AG04450 (cell line): ENCODE results near the gene PDE4C. TPM values are rescaled to one million over a fixed set of nuclear protein-coding genes. Genes with fewer than 3 reads are reported as not detected.

Experiments used
- CTCF ChIA-PET: fragments of 300-600, 350-600 bp; formaldehyde crosslinking; extraction: SDS; loops from one replicate; lab custom pipeline; 2022; ENCODE audit warnings: antibody characterized with exemption, inconsistent platforms; lab: Charles Lee
- POLR2A ChIA-PET: fragments of 350-600 bp; formaldehyde crosslinking; extraction: SDS; loops from one replicate; lab custom pipeline; 2021; ENCODE audit warnings: antibody characterized with exemption, inconsistent platforms; lab: Yijun Ruan, JAX
- DNase-seq: peaks from one replicate; pipeline ENCODE4 v3.0.0-alpha.2; 2011; ENCODE audit warnings: low read depth, low spot score
- H3K27ac ChIP-seq: one replicate; pipeline ENCODE4 v1.5.1; 2012; ENCODE audit warnings: low read depth, low read length, control low read depth
- H3K27me3 ChIP-seq: one replicate; pipeline ENCODE4 v1.6.0; 2012; ENCODE audit warnings: low read length; ENCODE audit not compliant: control insufficient read depth, insufficient read depth
- H3K4me3 ChIP-seq: 2 replicates; pipeline ENCODE4 v1.5.1; 2011; ENCODE audit warnings: mild to moderate bottlenecking, low read depth, low read length, control low read depth
- H3K9me3 ChIP-seq: 2 replicates; pipeline ENCODE4 v1.5.1; 2012; ENCODE audit warnings: low read length; ENCODE audit not compliant: control insufficient read depth, insufficient read depth
- CTCF ChIP-seq: IDR thresholded peaks from 2 replicates; pipeline ENCODE4 v1.5.1; 2011; ENCODE audit warnings: low read depth, low read length, control low read depth, inconsistent platforms
- polyA plus RNA-seq: library from polyadenylated mRNA; depleted of rRNA; stranded (reverse); fragments of >200 nt; gene quantifications from 2 replicates; pipeline ENCODE4 v1.2.3, GENCODE V29; 2011

The PDE4C gene
- polyA plus RNA-seq, 1 experiment, result 0.46 TPM

DNA sequence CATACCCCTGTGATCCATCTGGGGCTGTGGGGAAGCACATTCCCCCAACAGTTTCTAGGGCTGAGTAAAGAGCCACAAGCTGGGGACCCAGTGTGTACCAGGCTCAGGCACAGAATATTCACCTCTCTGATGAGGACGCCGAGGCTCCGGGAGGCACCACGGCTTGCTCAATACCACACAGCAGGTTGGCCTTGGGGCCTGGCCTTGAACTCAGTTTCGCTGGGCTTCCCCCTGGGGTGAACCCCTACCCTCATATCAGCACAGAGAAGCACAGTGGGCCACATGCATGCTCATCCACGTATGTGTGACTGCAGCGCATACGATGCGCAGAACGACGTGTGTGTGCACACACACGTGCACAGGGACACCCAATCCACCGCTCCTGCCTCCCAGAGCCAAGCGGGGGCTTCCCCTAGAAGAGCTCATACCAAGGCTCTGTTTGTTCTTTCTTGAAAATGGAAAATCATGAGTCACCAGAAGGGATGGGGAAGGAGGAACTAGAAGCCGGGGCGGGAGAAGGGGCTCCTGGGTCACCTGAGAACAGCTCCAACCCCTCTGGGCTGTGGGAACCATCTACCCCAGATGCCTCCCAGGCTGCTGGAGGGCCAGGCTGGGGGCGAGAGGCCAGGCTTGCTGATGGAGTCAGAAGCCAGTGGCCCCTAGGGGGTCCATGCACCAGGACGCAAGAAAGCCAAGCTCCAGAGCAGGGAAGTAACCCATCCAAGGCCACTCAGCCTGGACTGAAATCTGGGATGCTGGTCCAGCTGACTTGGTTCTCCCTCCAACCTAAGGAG lies 4.9 kb upstream of the PDE4C start:
- DNase-seq, result no peak
- CTCF ChIA-PET, result interaction anchor here (0.5 to 1.2 kb wide), 3 partner anchors 23 to 48 kb away, joined by 3 to 5 read pairs (median 3); no protein-coding TSS in a partner anchor
- peaks cover 31% of the 10 kb centered on the region for H3K27me3 ChIP-seq
- peaks cover 12% of the 10 kb centered on the region for H3K9me3 ChIP-seq
- H3K27ac ChIP-seq, result no peak overlapping the region
- no peak for TF ChIP-seq CTCF
- no peak overlapping the region for H3K4me3 ChIP-seq
- POLR2A ChIA-PET, result no interaction called here

- Histone ChIP-seq H3K27ac (no peak overlapping the region), H3K27me3 (peaks cover 33% of the 10 kb centered on the region), H3K4me3 (no peak overlapping the region), H3K9me3 (peaks cover 12% of the 10 kb centered on the region)
- no peak for TF ChIP-seq CTCF
- CTCF ChIA-PET, result interaction anchor here (1.0 kb wide), 1 partner anchor 49 kb away, joined by 5 read pairs; no protein-coding TSS in a partner anchor
- no peak for DNase-seq
- POLR2A ChIA-PET, result interaction anchor here (0.6 kb wide), 1 partner anchor 41 kb away, joined by 5 read pairs; no protein-coding TSS in a partner anchor
Observed at GRCh38 chr19:18229915-18230314, 3.7 kb upstream of the PDE4C start.

- ChIA-PET POLR2A (no interaction called here), CTCF (no interaction called here)
- no peak overlapping the region for H3K4me3 ChIP-seq
- H3K27me3 ChIP-seq, result peaks cover 33% of the 10 kb centered on the region
- peak; percentile 57 for TF ChIP-seq CTCF
- no peak for DNase-seq
- H3K9me3 ChIP-seq, result peaks cover 12% of the 10 kb centered on the region
- no peak overlapping the region for H3K27ac ChIP-seq
Observed at GRCh38 chr19:18229474-18229873, 3.2 kb upstream of the PDE4C start.

DNA sequence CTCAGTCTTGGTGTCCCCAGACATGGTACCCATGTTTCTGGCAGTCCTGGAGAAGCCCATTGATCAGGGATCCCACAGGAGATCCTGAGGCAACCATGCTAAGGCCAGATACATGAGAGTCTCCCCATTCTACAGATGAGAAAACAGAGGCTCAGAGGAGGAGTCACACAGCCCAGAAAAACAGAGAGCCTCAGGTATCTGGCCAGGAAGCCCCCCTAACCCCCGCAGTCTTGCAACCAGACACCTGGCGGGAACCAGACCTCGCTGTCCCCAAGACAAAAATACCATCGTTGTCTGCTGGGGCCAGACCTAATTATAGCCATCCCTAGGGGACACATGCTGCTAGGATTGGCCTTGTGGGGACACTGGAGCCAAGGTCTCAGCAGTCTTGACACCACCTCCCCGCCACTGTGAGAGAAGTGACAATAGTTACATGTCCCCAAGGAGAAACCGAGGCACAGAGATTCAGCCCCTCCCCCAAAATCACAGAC lies 1.6 kb upstream of the PDE4C start:
- peaks cover 4% of the 10 kb centered on the region for H3K9me3 ChIP-seq
- no peak for TF ChIP-seq CTCF
- no peak for DNase-seq
- ChIA-PET CTCF (no interaction called here), POLR2A (no interaction called here)
- H3K27ac ChIP-seq, result no peak overlapping the region
- H3K27me3 ChIP-seq, result peaks cover 19% of the 10 kb centered on the region
- no peak overlapping the region for H3K4me3 ChIP-seq
